NCI-H128 (cell line): ENCODE measurements around the gene HSPA4.

ENCODE experiments used
- DNase-seq: peaks from one replicate; lab custom pipeline; 2025; ENCODE audit not compliant: unreplicated experiment; lab: John Stamatoyannopoulos, UW

Gene HSPA4

GRCh38 chr5:133154274-133155075, 102.7 kb downstream of the HSPA4 start:
- no peak for DNase-seq

GRCh38 chr5:133155326-133155969, 103.6 kb downstream of the HSPA4 start:
- no peak for DNase-seq
